NCI-H526 (cell line): ENCODE measurements around the gene MOV10L1.
"Not testable (repeated sequence)": the region's sequence is repeated elsewhere in the genome, so short reads cannot be mapped to it uniquely, and the experiment has no call there.

Source experiments
- DNase-seq, 2 experiments: peaks; one replicate each; lab custom pipeline; 2025; lab: John Stamatoyannopoulos, UW

The MOV10L1 gene

GRCh38 chr22:50078246-50078645 lies 11.6 kb upstream of the MOV10L1 start:
- DNase-seq = no peak

- DNase-seq = no peak
Observed at GRCh38 chr22:50078761-50079160, 11.0 kb upstream of the MOV10L1 start.

- no peak for DNase-seq
Observed at GRCh38 chr22:50080077-50080465, 9.7 kb upstream of the MOV10L1 start.

- no peak for DNase-seq
Observed at GRCh38 chr22:50081426-50082196, 8.2 kb upstream of the MOV10L1 start.

GRCh38 chr22:50082197-50082715 lies 7.5 kb upstream of the MOV10L1 start:
- no peak for DNase-seq

- DNase-seq = no peak
Observed at GRCh38 chr22:50082961-50083461, 6.8 kb upstream of the MOV10L1 start.

GRCh38 chr22:50083462-50084079 lies 6.2 kb upstream of the MOV10L1 start:
- no peak for DNase-seq

- DNase-seq = no peak
Observed at GRCh38 chr22:50084080-50084477, 5.7 kb upstream of the MOV10L1 start.

GRCh38 chr22:50084614-50085021 lies 5.2 kb upstream of the MOV10L1 start:
- DNase-seq = no peak

GRCh38 chr22:50085211-50085972 lies 4.4 kb upstream of the MOV10L1 start, which contains the start of gene MLC1:
Gene MLC1, minus strand, starts transcription at chr22:50085426. Its CDS starts 524 bp downstream, at chr22:50084902.
- DNase-seq = no peak

GRCh38 chr22:50086526-50086925 lies 3.3 kb upstream of the MOV10L1 start:
- no peak for DNase-seq

GRCh38 chr22:50086975-50087374 lies 2.8 kb upstream of the MOV10L1 start:
- DNase-seq = not testable (repeated sequence)

- no peak for DNase-seq
Observed at GRCh38 chr22:50087646-50088045, 2.2 kb upstream of the MOV10L1 start.

- DNase-seq = no peak
Observed at GRCh38 chr22:50088096-50088495, 1.7 kb upstream of the MOV10L1 start.

- no peak for DNase-seq
Observed at GRCh38 chr22:50089231-50089630, 575 bp upstream of the MOV10L1 start.

GRCh38 chr22:50090412-50090714 lies 557 bp downstream of the MOV10L1 start:
- no peak for DNase-seq

- no peak for DNase-seq
Observed at GRCh38 chr22:50091092-50091768, 1.4 kb downstream of the MOV10L1 start.

- no peak for DNase-seq
Observed at GRCh38 chr22:50092342-50092741, 2.5 kb downstream of the MOV10L1 start.

GRCh38 chr22:50098052-50098451 lies 8.2 kb downstream of the MOV10L1 start:
- DNase-seq = no peak

- no peak for DNase-seq
Observed at GRCh38 chr22:50101870-50102565, 12.2 kb downstream of the MOV10L1 start.

GRCh38 chr22:50102946-50103345 lies 13.1 kb downstream of the MOV10L1 start:
- no peak for DNase-seq
